Iris pigment epithelial cell (primary cell): ENCODE data around the gene PLA2G2D.
A peak's percentile ranks its signal among the peaks of the same experiment; 100 is the strongest.

Experiments
- DNase-seq: peaks from one replicate; pipeline ENCODE4 v3.0.0-alpha.2; 2011; ENCODE audit warnings: low read depth

Gene PLA2G2D

DNA sequence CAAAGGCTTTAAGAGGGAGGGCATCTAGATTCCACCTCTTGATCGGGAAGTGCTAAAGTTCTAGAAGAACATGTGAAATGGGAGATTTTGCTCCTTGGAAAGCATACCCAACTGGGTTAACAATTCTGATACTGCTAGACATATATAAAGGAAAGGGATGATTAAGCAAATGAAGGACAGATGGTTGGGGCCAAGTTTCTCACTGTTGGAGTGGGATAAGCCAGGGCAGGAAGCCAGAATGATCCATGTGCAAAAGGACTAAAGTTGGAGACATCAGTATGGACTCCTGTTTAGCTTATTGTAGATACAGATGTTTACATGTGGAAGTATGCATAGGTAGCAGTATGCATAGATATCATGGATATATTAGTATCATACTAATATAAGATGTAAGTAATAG lies 32.5 kb downstream of the PLA2G2D start:
- DNase-seq = no peak

DNA sequence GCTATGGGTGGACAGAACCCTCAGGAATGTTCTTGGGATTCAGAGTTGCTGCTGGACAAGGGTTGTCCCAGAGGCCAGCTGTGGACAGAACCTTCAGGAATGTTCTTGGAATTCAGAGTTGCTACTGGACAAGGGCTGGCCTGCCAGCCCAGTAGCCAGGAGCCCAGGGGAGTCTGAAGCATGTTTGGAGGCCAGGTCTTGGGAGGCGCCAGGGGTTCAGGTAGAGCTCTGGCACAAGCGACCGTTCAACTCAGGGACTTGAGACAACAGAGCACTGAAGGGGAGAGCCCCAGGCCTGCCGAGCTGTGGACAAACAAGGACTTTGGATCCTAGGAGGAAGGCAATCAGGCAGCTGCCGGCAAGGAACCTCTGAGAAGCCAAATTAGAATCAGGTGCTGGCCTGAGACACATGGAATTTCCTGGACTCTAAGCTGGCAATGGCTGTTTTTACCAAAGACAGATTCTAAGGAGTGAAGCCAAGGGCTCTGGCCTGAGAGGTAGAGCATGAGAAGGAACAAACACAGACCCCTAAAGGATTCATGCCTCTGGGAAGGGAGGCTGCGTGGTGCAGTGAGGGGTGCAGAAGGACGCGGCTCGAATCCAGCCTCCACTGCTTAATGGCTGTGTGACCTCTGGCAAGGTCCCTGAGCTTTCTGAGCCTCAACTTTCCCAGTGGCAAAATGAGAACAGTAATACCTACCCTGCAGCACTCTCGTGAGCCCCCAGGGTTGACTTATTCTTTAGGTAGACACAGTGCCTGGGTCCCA lies 36.0 kb downstream of the PLA2G2D start:
- DNase-seq = no peak

DNA sequence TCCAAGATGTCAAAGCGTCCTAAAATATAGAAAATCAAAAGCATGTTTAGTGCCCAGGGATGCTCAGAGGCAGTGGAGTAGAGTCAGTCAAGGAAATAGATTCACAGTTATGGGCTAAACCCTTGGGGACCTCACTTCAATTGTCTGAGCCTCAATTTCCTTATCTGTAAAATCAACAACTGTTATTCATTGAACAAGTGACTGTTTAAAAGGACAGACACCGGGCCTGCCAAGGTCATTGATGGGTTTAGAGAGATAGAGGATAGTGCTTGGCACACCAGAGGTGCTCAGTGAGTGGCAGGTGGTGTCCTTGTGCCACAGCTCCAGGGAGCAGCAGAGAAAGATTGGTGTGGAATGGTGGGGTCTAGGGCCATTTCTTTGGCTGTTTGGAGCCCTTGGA lies 36.6 kb downstream of the PLA2G2D start:
- no peak for DNase-seq

DNA sequence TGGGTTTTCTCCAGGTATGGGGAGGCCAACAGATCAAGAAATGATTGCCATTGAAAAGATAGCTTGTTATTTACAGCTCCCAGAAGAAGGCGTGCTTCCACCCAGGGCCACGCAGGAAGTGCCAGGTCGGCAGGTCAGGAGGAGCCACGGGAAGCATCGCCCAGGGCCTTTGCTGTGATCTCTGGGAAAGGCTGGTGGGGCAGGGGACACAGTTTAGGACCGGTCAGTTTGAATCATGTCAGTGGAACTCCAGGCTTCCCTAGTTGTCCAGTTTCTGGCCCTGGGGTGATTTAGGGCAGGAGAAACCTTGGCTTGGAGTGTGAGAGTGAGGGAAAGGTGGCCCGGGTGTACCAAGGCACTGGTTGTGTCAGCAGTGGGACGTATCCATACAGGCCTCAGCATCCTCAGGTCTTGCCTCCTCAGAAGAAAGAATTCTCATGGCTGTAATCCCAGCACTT lies 38.0 kb downstream of the PLA2G2D start:
- no peak for DNase-seq

DNA sequence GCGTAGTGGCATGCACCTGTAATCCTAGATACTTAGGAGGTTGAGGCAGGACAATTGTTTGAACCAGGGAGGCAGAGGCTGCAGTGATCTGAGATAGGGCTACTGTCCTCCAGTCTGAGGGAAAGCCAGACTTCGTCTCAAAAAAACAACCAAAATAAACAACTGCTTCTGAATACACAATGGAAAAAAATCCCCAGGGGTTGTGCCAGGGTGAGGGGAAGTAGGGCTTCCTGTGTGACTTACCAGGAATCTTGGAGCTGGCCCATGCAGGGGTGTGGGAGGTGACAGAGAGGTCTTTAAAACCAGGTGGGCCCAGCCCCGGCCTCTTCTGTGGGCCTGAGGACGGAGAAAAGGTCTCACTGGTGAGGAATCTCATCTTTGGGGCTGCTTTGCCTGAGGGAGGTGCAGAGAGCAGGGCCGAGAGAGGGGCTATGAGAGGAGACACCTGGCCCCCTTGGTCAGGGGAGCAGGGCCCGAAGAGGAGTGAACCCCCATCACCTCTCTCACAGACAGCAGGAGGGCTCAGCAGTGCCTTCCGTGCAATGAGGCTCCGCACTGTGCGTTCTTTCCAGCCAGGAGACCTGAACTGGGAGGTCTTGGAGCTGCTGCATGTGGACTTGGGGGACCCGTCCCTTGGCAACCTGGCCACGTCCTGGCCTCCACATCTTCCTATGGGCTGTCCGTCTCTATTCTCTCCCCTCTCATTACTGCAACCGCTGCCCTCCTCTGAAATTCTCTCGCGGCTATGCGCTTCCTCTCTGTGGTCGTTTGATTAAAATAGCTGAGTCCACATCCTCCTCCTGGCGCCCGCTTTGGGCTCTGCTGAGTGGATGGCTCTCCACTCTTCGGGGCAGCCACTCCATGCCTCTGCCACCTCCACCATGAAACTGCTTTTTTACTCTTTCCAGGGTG lies 38.6 kb downstream of the PLA2G2D start:
- no peak for DNase-seq

DNA sequence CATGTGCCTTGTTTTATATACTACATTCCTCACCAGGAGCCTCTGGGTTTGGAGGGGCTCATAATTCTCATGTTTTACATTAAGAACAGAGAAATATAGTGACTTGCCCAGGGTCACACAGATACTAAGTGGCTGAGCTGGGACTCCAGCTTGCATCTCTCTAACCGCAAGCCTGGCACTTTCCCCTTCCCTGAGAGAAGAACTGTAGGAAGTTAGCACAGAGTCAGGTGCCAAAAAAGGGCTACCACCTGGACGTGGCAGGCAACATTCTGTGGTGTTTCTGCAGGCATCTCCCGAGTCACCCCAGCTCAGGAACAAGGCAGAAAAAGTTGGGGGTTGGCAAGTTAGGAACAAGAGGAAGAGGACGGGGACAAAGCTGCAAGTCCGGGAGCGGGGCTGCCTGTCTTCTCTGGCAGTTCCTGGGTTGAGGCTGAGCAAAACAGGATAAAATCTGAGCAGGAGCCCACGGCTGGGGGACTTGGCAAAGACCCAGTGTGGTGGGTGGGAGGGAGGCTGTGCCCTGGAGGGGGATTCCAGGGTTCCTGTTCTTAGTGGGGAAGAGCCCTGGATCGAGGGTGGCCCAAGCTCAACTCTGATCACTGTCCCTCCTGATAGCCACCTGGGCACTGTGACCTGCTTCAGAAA lies 39.6 kb downstream of the PLA2G2D start:
- DNase-seq = no peak

DNA sequence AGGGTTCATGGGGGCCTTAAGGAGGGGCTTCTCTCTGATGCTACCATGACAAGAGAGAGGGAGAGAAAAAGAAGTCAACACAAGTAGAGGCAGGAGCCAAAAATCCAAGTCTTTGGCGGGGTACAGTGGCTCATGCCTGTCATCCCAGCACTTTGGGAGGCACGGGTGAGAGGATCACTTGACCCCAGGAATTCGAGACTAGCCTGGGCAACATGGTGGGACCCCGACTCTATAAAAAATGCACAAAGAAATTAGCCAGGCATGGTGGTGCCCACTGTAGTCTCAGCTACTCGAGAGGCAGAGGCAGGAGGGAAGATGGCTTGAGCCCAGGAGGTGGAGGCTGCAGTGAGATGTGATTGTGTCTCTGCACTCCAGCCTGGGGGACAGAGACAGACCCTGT lies 40.6 kb downstream of the PLA2G2D start:
- no peak for DNase-seq

DNA sequence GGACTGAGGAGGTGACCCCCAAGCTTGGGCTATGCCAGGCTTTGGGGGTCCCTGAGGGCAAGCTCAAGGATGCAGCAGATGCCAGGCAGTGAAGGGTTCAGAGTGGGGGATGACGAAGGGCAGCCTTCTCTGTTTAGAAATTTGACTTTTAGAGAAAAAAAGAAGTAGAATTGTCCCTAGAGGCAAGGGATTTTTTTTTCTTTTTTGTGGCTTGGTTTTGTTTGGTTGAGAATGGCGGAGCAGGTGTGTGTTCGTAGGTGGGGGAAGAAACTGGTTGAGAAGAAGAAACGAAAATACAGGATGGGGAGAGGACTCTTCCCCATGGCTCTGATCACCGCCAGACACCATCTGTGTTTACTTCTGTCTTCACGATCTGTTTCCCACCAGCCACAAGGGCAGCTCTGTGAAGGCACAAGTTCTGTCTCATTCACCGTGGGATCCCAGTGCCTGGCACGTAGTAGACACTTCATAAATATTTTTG lies 41.1 kb downstream of the PLA2G2D start:
- no peak for DNase-seq

DNA sequence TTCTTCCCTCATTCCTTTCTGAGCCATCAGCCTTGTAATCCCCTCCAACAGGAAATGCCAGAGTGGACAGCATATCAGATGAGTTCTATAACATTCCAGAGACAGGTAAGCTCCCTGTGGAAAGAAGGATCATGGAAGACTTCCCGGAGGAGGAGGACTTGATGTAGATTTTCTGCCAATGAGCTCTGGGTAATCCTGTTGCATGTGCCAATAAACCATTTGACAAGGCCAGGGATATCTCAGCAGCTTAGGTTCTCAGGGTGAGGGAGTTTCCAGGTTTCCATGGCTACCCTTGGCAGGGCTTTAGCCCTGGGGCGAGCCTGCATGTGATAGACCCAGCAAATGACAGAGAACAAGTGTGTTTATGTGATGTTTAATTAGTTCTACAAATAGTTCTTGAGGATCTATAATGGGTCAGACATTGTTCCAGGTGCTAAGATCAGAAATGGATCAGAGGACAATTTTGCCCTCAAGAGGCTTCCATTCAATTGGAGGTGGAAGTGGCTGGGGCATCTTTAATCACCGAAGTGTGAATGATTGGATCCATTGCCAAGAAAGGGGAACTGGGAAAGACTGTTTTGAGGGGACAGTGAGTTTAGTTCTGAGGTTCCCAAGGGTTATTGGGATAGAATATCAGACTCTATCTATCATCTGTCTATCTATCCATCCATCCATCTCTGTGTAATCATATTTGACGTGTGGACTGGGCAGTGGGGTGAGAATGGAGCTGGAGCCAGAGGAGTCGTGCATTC lies 42.5 kb downstream of the PLA2G2D start:
- no peak for DNase-seq

DNA sequence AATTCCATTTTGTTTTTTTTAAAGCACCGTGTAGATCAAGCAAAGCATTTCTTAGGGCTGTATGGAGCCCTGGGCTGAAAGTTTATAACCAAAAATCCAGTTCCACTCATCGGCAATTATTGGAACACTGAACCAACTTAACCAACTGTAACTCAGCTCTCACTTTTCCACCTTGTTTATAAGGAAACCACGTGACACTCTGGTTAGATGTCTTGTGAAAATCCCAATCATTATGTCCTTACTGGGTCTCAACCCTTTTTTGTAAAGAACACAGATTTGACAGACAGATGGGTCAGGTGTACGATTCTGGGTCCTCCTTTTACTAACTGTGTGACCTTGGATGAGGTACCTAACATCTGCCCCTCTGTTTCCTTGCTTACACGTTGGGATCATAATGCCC lies 43.1 kb downstream of the PLA2G2D start:
- DNase-seq = no peak

DNA sequence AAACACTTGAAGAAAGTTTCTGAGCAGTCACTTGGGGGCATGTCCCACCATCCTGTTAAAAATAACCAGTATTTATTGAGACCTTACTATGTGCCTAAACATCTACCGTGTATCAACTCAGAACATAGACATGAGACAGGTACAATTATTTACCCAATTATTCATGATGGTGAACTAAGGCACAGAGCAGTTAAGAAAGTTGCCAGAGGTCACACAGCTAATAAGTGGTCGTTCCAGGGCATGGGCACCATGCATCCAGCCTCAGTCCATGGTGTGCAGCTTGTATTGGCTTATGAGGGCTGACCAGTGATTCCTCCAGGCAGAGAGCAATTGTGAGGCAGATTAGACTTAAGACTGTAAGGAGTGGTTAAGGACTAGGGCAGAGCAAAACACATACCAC lies 44.0 kb downstream of the PLA2G2D start:
- no peak for DNase-seq

DNA sequence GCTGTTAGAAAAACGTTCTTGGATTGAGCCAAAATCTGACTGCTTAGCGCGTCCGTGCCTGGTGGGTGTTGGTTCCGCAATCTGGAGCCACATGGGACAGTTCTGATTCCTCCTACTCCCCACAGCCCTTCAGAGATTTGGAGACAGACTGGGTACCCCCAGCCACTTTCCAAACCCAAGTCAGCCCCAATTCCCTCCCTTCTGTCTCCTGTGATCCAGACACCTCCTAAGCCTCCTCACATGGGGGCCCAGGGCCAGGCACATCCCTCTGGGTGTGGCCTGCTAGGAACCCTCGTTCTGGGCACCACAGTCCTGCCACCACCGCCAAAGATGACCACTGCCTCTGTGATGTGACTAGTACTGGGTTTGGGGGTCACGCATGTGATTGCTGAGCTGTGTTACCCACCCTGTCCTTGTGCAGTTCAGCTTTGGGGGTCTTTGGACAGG lies 44.6 kb downstream of the PLA2G2D start:
- DNase-seq = no peak

DNA sequence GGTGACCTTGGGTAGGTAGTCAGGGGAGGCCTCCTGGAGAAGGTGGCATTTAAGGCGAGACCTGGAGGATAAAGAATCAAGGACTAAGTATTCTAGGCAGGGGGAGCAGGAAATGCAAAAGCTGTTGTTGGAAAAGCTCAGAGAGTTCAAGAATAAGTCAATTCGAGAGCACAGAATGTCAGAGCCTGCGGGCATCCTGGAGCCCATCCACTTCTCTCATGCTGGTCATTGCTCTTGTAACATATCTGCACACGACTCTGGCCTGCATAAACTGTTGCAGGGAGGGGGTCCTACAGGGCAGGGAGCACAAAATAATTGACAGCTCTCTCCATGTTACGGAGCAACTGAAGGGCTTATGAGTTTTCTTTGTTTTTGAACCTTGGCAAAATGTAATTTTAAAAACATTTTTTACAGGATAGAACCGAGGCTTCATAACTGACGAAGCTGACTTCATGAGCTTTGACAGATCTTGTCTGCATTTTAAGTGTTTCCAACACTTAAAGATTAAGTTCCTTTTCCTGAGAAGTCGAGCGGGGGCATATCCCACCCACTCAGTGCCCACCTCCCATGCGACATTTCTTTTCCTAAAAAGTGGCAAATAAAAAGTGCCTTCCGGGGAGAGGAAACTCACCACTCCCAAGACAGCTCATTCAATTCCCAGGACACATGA lies 45.1 kb downstream of the PLA2G2D start:
- no peak for DNase-seq

DNA sequence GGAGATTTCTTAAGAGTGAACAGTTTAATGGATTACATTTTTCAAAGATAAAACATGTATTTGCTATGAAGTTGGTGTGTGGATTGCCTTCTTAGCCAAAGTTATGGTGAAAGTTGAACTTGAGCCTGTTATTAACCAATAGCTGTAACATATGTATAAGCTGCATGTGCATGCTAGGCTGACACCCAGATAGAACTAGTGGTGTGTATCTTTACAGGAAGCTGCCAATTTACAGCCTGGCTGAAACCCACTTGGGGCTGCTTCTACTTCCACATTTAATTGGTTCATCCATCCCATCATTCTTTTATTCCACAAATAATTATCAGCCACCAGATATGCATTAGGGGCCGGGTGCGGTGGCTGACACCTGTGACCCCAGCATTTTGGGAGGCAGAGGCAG lies 46.1 kb downstream of the PLA2G2D start:
- no peak for DNase-seq

DNA sequence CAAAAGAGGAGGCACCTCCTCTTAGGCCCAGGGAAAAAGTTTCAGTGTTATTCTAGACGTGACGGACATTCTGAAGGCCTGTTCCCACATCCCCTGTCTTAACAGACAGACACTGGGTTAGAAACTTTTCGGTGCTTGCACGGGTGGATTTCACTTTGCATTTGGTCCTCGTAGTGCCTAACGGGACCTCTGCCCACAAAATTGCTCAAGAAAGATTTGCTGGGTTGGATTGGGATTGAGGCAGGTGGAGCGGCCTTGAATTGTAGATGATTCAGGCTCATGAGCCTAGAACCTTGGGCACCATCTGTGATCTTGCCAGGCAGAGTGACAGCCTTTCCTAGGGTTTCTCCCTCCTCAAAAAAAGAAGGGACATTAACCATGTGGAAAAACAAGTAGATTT lies 46.6 kb downstream of the PLA2G2D start:
- no peak for DNase-seq

DNA sequence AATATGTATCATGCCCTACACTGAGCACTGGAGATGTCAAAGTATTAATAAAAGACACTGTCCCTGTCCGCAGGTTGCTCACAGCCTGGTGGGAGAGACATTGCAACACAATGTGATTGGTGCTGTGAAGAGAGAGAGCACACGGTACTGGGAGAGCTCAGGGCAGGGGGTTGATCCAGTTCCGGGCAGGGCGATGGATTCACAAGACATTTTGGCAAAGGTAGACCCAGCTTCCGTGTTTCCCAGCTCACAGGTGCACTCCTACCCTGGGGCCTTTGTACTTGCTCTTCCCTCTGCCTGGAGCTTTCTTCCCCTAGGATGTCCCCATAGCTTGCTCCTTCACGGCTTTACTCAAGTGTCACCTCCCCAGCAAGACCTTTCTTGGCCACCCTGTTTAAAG lies 47.9 kb downstream of the PLA2G2D start:
- DNase-seq = no peak

DNA sequence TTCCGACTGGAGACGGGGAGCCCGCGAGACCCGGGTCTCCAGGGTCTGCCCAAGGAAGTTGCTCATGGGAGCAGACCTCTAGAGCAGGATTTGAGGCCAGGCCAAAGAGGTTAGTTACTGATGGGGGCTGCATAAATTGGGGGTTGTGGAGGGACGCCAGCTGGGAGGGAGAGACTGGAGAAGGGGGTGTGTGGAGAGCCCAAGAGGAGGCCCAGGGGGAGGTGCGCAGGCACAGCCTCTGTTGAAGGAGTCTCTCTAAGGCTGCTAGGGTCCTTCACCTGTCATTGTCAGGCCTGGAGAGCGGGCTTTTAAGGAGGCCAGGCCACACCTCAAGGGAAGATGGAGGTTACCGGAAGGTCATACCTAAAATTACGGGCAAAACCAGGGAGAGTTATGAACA lies 49.0 kb downstream of the PLA2G2D start:
- no peak for DNase-seq

DNA sequence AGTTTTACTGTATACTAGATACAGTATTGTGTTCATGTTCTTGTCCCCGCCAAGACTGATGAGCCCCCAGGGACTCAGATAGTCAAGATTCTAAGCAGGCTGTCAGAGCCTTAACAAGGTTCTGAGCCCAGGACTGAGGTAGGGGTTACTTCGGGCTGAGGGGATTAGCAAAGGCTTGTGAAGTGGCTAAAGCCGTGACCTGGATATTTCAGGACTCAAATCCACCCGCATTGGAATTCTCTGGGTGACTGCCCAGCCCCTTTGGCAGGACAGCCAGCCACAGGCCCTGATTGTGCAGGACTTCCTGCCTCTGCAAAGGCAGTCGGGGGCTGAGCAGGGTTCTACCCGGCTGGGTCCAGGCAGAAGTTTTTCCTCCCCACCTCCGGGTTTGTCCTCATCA lies 49.5 kb downstream of the PLA2G2D start, which contains the start of gene PLA2G5:
Gene PLA2G5 (plus strand): TSS at position 321 of the 400 bp plus-strand sequence. CDS start 14,637 bp downstream, outside the sequence.
- DNase-seq = peak; percentile 19

DNA sequence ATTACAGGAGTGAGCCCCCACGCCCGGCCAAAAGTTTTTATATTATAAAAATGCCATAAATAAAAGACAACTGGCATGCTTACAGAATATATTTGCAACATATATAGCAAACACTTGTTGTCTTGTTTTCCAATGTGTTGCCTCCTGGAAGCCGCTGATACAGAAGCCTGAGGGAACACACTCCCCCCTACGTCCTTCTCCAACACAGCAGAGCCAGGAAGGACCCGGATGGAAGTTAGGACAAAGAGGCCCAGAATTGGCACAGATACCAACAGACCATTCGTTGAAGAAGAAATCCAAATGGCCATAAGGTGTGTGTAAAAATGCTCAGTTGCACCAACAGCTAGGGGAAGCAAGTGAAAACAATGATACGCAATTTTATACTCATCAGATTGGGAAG lies 50.6 kb downstream of the PLA2G2D start:
- DNase-seq = no peak

DNA sequence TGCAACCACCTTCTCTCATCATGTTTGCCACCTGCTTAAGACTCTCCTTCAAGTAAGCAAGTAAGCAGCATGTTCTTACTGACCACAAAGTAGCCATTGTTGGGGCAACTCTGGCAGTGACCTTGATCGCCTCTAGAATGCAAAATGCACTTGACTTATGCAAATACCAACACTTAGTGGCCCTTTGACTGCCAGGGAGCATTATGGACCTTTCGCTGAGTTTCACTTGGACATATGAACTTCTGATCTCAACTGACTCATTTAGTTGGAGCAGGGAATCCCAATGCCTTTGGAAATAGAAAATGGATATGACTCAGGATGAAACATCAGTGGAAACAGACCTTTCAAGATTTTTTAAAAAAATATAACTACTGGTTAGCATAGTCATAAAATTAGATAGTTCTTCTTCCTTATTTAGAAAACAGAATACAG lies 55.5 kb downstream of the PLA2G2D start:
- DNase-seq = peak; percentile 53
